Prostate gland (tissue), 2 donors: ENCODE measurements around the gene LEKR1. TPM values are rescaled to one million over a fixed set of nuclear protein-coding genes. Genes with fewer than 3 reads are reported as not detected.

Experiments
- DNase-seq: peaks from one replicate; pipeline ENCODE4 v3.0.0-alpha.2; 2019; ENCODE audit warnings: low spot score
- H3K27ac ChIP-seq, 2 donors: fragments of 200-600 bp; sonication (generic); 2 replicates each; pipeline ENCODE4 v1.5.1; 2017 to 2019
- H3K27me3 ChIP-seq: fragments of 200-600 bp; sonication (generic); replicated peaks from 2 replicates; pipeline ENCODE4 v1.5.1; 2019; ENCODE audit not compliant: insufficient read depth
- H3K36me3 ChIP-seq, 2 donors: fragments of 200-600 bp; sonication (generic); 1 replicate in 1 of 2; 2 replicates in 1 of 2; pipeline versions ENCODE4 v1.5.1 to v1.8.1; 2017 to 2019
- H3K4me1 ChIP-seq: fragments of 200-600 bp; sonication (generic); replicated peaks from 2 replicates; pipeline ENCODE4 v1.5.1; 2019
- H3K4me3 ChIP-seq, 2 donors: fragments of 200-600 bp; sonication (generic); 2 replicates each; pipeline ENCODE4 v1.5.1; 2017 to 2019
- H3K9me3 ChIP-seq: fragments of 200-600 bp; sonication (generic); 2 replicates; pipeline ENCODE4 v1.5.1; 2017
- POLR2A ChIP-seq: fragments of 450-650 bp; IDR thresholded peaks from one replicate; pipeline ENCODE4 v1.6.1; 2016; ENCODE audit warnings: antibody characterized with exemption, mild to moderate bottlenecking
- POLR2AphosphoS5 ChIP-seq: sonication (generic); formaldehyde crosslinking; IDR thresholded peaks from one replicate; pipeline ENCODE4 v1.6.1; 2017; ENCODE audit warnings: antibody characterized with exemption
- WGBS: methylation state at CpG from one replicate; pipeline ENCODE4 v1.1.5; 2018; 5-methylcytosine and 5-hydroxymethylcytosine counted together
- intact Hi-C: fragments of 100-400 bp; cut with DNase I; formaldehyde crosslinking; loops from one replicate; pipeline ENCODE4 v1.14.2; 2022
- total RNA-seq, 2 donors: library from RNA; depleted of rRNA; stranded (reverse); fragments of >200 nt; gene quantifications; one replicate each; pipeline ENCODE4 v1.1.0, GENCODE V29; 2016
- TF ChIP-seq, protein P1 (sequence below), 4 experiments: fragments of 200-600 bp in 2 of 4; fragments of 450-650 bp in 2 of 4; sonication (generic) in 2 of 4; IDR thresholded peaks; 1 replicate in 3 of 4; 2 replicates in 1 of 4; pipeline ENCODE4 v1.5.1; 2016 to 2019; ENCODE audit warnings: antibody characterized with exemption in 4 of 4, mild to moderate bottlenecking in 2 of 4, moderate library complexity in 2 of 4

Gene LEKR1
- total RNA-seq, 2 donors from 2014 or later = 2.2 to 4.4 TPM

- intact Hi-C loops = no loop called here
- DNase-seq = no peak
- Histone ChIP-seq H3K9me3 (no peaks in the 10 kb centered on the region), H3K36me3 (no peaks in the 10 kb centered on the region), H3K4me1 (no peaks in the 10 kb centered on the region), H3K27ac (no peak overlapping the region), H3K4me3 (no peak overlapping the region), H3K27me3 (no peaks in the 10 kb centered on the region)
- 85% methylated on average over 4 of the region's 4 CpGs for WGBS
- TF ChIP-seq, protein P1, sequence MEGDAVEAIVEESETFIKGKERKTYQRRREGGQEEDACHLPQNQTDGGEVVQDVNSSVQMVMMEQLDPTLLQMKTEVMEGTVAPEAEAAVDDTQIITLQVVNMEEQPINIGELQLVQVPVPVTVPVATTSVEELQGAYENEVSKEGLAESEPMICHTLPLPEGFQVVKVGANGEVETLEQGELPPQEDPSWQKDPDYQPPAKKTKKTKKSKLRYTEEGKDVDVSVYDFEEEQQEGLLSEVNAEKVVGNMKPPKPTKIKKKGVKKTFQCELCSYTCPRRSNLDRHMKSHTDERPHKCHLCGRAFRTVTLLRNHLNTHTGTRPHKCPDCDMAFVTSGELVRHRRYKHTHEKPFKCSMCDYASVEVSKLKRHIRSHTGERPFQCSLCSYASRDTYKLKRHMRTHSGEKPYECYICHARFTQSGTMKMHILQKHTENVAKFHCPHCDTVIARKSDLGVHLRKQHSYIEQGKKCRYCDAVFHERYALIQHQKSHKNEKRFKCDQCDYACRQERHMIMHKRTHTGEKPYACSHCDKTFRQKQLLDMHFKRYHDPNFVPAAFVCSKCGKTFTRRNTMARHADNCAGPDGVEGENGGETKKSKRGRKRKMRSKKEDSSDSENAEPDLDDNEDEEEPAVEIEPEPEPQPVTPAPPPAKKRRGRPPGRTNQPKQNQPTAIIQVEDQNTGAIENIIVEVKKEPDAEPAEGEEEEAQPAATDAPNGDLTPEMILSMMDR (IDR thresholded peaks at IDR 0.05) = no peak
- TF ChIP-seq POLR2AphosphoS5 (no peak), POLR2A (no peak)
Measured at GRCh38 chr3:156976933-156977332, 150.8 kb downstream of the LEKR1 start.

GRCh38 chr3:156978481-156978961, 152.4 kb downstream of the LEKR1 start:
- Histone ChIP-seq H3K27ac (no peak overlapping the region), H3K9me3 (no peaks in the 10 kb centered on the region), H3K36me3 (no peaks in the 10 kb centered on the region), H3K27me3 (no peaks in the 10 kb centered on the region), H3K4me1 (no peaks in the 10 kb centered on the region), H3K4me3 (no peak overlapping the region)
- TF ChIP-seq, protein P1 (IDR thresholded peaks at IDR 0.05) = no peak
- TF ChIP-seq POLR2AphosphoS5 (no peak), POLR2A (no peak)
- 87% methylated on average over 2 of the region's 2 CpGs for WGBS
- intact Hi-C loops = no loop called here
- no peak for DNase-seq

- Histone ChIP-seq H3K27ac (no peak overlapping the region), H3K36me3 (no peaks in the 10 kb centered on the region), H3K9me3 (no peaks in the 10 kb centered on the region), H3K27me3 (no peaks in the 10 kb centered on the region), H3K4me1 (no peaks in the 10 kb centered on the region), H3K4me3 (no peak overlapping the region)
- 90% methylated on average over 3 of the region's 3 CpGs for WGBS
- TF ChIP-seq POLR2AphosphoS5 (no peak), POLR2A (no peak)
- TF ChIP-seq, protein P1 (IDR thresholded peaks at IDR 0.05) = no peak
- intact Hi-C loops = no loop called here
- no peak for DNase-seq
Measured at GRCh38 chr3:156981005-156981404, 154.9 kb downstream of the LEKR1 start.

- intact Hi-C loops = no loop called here
- Histone ChIP-seq H3K27ac (no peak overlapping the region), H3K4me1 (no peaks in the 10 kb centered on the region), H3K4me3 (no peak overlapping the region), H3K36me3 (no peaks in the 10 kb centered on the region), H3K27me3 (no peaks in the 10 kb centered on the region), H3K9me3 (no peaks in the 10 kb centered on the region)
- DNase-seq = no peak
- TF ChIP-seq POLR2A = no peak
- TF ChIP-seq, protein P1 (IDR thresholded peaks at IDR 0.05) = no peak
- TF ChIP-seq POLR2AphosphoS5 = no peak
Measured at GRCh38 chr3:156983559-156983958, 157.4 kb downstream of the LEKR1 start.

DNA sequence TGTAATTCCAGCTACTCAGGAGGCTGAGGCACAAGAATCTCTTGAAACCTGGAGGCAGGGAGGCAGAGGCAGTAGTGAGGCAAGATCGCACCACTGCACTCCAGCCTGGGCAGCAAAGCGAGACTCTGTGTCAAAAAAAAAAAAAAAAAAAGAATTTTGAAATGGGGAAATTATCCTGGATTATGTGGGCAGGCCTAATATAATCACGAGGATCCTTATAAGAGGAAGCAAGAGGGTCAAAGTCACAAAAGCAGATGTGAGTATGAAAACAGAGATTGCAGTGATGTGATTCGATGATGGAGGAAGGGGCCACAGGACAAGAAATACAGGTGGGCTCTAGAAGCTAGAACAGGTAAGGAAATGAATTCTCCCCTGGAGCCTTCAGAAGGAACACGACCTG, 159.6 kb downstream of the LEKR1 start:
- H3K27me3 ChIP-seq = no peaks in the 10 kb centered on the region
- no peak for TF ChIP-seq POLR2AphosphoS5
- TF ChIP-seq, protein P1 (IDR thresholded peaks at IDR 0.05) = no peak
- TF ChIP-seq POLR2A = no peak

More for the DNA sequence above, 159.6 kb downstream of the LEKR1 start:
- 93% methylated on average over 5 of the region's 5 CpGs for WGBS
- Histone ChIP-seq H3K4me3 (no peak overlapping the region), H3K27ac (no peak overlapping the region), H3K9me3 (no peaks in the 10 kb centered on the region), H3K36me3 (no peaks in the 10 kb centered on the region), H3K4me1 (no peaks in the 10 kb centered on the region)
- no peak for DNase-seq
- intact Hi-C loops = no loop called here
